HG03457 (cell line): Measurements from ENCODE around the gene WNT16.
A peak's percentile ranks its signal among the peaks of the same experiment; 100 is the strongest.
"Not testable (repeated sequence)": the region's sequence is repeated elsewhere in the genome, so short reads cannot be mapped to it uniquely, and the experiment has no call there.

ENCODE experiments used
- ATAC-seq: cut with Tn5 transposase; IDR thresholded peaks from one replicate; pipeline ENCODE4 v1.9.1; 2021; ENCODE audit warnings: moderate number of reproducible peaks; ENCODE audit not compliant: unreplicated experiment

WNT16 gene

DNA sequence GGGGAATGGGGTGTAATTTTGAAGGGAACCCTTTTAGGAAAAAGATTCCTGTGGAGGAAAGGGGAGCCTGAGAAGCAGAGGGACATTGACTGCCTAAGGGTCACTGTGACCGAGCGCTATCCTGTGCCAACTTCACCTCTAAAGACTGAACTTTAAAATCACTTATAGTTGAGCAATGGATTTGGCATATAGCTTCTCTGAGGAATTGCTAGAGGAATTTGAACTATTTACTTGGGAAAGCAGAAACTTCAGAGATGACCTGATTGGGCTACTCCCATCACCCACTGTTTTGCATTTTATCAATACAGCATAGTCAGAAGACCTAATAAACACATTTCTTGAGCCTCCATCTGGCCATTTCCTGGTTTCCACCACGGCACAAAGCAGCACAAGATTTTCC lies 23.7 kb upstream of the WNT16 start:
- ATAC-seq: no peak

DNA sequence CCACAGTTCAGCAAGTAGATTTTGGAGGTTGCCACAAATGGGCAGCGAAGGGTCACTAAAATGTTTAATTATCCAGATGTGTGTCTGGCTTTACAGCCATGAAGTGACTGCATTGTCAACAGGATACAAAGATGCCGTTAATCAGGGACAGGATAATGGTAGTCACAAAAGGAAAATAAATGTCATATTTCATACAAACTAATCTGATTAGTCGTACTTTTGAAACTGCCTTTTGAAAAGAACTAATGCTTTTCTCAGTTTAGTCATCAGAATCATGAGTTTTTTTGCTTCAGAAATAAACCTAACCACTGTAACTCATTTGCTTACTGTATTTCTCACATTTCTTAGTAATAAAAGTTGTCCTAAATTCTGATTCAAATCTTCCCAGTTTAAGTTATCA lies 22.2 kb upstream of the WNT16 start:
- ATAC-seq: no peak

DNA sequence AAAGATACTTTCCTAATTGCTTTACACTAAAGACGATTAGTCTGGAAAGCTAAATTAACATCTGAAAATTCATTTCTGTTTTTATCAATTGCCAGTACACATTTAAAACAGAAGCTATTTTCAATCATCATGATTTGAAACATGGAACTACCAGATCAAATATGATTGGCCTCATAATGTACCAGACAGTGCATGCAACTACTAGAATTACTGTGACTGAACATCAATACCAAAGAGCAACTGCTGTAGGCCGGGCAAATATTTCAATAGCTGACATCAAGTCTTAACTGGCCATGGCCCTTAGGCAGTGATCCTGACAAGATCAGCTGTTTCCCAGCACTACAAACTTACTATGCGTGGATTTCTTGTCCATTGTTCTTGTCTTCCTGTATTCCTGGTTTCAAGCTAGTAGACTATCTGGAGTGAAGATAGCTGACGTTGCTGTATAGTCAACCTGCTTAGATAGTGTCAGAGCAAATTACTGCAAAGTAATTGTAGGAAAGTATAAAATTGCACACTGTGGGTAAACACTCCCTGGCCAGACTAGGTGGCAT lies 21.7 kb upstream of the WNT16 start:
- ATAC-seq: no peak

DNA sequence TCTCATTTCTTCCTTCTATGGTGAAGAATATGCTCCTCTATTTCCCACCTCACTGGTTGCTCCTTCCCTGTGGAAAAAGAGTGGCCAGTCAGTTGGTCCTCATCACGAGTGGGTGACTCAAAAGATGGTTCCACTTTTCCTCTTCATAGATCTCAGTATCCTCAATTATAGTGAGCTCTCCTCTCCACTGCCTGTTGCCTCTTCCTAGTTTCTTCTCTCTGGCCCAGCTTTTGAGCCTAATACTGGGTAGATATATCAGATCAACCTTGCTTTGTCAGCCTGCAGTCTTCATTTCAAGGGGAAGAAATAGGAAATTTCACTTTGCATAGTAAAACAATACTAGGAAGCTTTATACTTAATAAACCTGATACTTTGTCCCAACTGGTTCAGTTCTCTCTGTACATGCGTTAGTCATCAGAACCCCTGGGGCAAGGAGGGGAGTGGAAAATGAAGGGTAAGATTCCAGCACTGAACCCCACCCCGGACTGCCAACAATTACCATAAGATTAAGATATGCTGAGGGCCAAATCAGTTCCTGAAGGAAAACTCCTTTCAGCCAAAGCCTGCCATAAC lies 15.5 kb upstream of the WNT16 start:
- no peak for ATAC-seq

- ATAC-seq: peak; percentile 88
Observed at GRCh38 chr7:121313793-121314676, 14.8 kb upstream of the WNT16 start.

DNA sequence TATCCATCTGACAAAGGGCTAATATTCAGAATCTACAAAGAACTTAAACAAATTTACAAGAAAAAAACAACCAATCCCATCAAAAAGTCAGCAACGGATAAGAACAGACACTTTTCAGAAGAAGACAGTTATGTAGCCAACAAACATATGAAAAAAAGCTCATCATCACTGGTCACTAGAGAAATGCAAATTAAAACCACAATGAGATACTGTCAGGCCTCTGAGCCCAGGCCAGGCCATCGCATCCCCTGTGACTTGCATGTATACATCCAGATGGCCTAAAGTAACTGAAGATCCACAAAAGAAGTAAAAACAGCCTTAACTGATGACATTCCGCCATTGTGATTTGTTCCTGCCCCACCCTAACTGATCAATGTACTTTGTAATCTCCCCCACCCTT lies 13.6 kb upstream of the WNT16 start:
- ATAC-seq: not testable (repeated sequence)

GRCh38 chr7:121322460-121322859 lies 6.3 kb upstream of the WNT16 start:
- no peak for ATAC-seq

DNA sequence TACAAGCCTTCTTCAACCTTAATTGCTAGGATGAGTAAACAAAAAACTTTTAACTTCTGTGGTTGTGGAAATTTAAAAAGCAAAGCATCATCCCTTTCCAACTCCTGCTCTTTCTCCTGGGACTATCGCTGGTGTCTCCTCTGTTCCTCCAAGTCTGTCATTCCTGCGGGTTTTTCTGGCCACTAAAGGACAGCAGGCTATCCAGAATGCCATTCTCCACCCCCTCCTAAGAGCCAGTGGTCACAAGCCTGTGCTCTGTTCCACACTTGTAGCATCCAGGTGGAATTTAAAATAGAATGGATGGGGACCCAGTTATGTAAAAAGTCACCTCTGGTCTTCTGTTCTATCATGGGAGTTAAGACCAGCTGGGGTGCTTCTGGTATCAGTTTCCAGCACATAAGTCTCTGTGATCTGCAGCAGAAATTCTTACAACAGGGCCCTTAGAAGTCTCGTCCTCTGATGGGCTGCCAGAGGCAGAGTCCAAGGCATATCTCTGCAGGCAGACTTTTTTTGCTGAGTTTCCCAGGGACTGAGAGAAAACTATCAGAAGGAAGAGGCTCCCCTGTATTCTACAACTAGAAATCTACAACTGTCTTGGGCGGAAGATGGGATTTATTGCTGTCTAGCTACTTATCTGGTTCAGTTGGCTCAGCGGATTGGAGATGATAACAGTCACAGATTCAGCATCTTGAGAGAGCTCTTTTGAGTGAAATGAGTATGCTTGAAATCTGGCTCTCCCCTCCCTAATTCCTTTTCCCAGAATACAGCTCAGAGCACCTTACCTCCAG lies 5.1 kb upstream of the WNT16 start:
- no peak for ATAC-seq

DNA sequence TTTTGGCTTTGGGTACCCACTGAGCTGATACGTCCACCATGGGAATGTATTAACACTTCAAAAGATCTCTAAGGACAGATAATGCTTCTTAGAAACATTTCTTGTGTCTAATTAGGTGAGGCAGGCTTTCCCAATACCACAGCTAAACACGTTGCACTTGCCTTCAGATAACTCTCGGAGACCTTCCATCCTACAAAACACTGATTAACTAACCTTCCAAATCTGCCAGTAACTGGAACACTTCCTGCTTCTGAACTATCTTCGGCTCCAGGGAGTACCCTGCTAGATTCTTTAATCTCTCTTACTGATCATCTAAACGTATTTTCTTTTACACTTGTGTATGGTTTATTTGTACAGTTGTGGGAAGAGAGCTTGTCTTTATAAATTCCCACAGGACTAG lies 1.1 kb upstream of the WNT16 start:
- ATAC-seq: no peak

- ATAC-seq: no peak
Observed at GRCh38 chr7:121329191-121330052, 622 bp downstream of the WNT16 start.

DNA sequence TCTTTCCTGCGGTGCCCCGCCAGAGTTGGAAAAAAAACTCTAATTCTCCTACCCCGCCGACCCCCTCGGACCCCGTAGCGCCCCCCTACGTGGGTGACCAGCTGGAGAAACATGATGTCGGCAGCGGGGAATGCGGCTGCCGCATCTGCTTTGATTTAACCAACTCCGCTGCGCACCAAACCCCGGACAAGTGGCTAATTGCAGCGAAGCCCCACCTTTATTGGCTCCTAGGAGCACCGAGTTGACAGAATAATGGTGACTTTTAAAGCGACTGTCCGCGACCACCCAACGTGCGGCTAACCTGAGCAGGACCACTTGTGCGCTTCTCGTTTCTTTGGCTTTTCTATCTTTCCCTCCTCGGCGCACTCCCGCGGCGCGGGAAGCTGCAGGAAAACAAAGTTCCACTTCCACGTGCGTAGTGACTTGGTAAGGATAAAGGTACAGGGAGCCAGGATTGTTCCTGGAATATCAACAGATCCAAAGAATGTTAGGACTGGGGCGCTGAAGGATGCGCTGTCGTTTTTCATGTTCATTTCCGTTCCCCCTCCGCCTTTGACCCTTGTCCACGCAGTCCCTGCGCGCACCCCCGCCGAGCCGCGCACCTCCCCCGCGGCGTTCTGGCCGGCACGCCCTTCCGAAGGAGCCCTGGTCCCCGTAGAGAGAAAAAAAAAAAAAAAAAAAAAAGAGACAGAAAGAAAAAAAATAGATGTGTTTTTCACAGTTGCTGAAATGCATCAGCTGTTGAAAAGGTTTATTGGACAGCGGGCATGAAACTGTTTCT lies 1.4 kb downstream of the WNT16 start:
- no peak for ATAC-seq

- no peak for ATAC-seq
Observed at GRCh38 chr7:121331048-121331447, 2.2 kb downstream of the WNT16 start.

DNA sequence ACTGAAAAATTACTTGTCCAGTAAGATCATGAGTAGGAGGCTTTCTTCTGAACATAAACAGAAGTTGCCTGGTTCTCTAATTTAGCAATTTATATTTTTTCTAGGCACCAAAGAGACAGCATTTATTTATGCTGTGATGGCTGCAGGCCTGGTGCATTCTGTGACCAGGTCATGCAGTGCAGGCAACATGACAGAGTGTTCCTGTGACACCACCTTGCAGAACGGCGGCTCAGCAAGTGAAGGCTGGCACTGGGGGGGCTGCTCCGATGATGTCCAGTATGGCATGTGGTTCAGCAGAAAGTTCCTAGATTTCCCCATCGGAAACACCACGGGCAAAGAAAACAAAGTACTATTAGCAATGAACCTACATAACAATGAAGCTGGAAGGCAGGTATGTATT lies 2.8 kb downstream of the WNT16 start:
- no peak for ATAC-seq

- ATAC-seq: no peak
Observed at GRCh38 chr7:121334376-121334775, 5.6 kb downstream of the WNT16 start.

DNA sequence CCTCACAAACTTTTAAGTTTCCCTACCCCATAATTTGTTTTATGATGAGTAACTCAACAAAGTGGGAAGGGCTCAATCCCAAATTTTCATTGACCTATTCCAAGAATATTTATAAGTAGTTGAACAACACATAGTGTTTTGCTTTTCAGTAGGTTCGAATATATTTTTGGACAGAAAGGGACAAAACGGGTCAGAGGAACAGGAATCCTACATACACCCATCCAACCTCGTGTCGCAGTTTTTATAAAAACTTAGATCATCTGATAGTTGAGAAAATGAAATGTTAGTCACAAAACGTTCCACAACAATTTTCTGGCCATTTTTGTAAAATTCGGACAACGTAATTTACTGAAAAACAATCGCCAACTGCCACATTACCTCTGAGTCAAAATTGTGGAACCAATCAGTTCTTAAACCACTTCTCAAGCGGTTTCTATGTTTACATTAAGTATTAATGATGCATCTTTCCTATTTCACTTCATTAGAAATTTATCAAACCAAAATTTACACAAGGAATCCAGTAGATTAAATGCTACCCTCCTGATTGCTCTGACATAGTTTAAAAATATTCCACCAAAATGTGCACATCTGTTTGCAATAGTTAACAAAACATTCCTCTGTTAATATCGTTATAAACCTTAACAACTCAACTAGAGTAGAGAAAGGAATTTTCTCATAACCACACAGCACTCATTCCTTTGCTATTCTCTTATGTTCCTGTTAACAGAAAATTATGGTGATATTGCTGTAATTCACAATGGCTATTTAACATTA lies 6.3 kb downstream of the WNT16 start:
- ATAC-seq: no peak

- no peak for ATAC-seq
Observed at GRCh38 chr7:121336579-121336978, 7.8 kb downstream of the WNT16 start.

DNA sequence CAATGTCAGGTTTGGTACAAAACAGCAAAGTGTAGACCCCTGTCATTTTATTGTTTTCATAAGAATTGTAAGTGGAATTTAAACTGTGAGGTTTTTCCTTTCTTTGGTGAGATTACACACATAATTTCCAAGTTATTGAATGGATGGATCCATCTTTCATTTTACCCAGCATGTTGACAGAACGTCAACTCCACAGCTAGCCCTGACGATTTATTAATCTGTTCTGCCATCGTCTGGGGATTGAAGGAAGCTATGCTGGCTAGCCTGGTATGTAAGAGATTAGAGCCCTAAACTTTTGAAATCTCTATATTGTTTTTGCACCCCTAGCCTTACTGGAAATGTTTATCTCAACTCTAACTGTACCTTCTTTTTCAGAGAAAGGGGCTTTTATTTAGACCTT lies 8.6 kb downstream of the WNT16 start:
- no peak for ATAC-seq

DNA sequence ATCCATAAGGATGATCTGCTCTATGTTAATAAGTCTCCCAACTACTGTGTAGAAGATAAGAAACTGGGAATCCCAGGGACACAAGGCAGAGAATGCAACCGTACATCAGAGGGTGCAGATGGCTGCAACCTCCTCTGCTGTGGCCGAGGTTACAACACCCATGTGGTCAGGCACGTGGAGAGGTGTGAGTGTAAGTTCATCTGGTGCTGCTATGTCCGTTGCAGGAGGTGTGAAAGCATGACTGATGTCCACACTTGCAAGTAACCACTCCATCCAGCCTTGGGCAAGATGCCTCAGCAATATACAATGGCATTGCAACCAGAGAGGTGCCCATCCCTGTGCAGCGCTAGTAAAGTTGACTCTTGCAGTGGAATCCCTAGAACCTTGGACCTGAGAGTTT lies 10.3 kb downstream of the WNT16 start:
- ATAC-seq: no peak

- no peak for ATAC-seq
Observed at GRCh38 chr7:121341933-121342332, 13.1 kb downstream of the WNT16 start.
